ENCODE data around the gene ARHGAP25. TPM values are rescaled to one million over a fixed set of nuclear protein-coding genes. Genes with fewer than 3 reads are reported as not detected.

The ARHGAP25 gene
- total RNA-seq, 1 donor, result 3.0 TPM

DNA sequence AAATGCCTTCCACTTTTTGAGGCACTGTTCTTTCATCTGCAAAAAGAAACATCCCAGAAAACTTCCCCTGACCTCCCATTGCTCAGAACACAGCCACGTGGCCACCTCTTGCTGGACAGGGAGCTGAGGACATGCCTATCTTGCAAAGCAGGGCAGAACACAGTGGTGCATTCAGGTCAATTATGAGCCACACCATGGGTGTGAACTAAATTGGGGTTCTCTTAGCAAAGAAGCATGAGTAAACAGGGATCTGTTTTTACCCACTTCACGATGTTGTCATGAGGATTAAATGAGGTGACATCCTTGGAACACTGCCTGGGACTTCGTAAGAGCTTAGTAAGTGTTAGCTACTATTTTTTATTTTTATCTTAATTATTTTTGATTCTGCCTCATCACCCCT lies 111.5 kb downstream of the ARHGAP25 start:
- TF ChIP-seq, protein P1, sequence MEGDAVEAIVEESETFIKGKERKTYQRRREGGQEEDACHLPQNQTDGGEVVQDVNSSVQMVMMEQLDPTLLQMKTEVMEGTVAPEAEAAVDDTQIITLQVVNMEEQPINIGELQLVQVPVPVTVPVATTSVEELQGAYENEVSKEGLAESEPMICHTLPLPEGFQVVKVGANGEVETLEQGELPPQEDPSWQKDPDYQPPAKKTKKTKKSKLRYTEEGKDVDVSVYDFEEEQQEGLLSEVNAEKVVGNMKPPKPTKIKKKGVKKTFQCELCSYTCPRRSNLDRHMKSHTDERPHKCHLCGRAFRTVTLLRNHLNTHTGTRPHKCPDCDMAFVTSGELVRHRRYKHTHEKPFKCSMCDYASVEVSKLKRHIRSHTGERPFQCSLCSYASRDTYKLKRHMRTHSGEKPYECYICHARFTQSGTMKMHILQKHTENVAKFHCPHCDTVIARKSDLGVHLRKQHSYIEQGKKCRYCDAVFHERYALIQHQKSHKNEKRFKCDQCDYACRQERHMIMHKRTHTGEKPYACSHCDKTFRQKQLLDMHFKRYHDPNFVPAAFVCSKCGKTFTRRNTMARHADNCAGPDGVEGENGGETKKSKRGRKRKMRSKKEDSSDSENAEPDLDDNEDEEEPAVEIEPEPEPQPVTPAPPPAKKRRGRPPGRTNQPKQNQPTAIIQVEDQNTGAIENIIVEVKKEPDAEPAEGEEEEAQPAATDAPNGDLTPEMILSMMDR (IDR thresholded peaks at IDR 0.05; ENCODE audit: insufficient read depth, low read depth, low read length), result no peak
- H3K4me3 ChIP-seq (ENCODE audit: low read depth, low read length), result no peak overlapping the region
- DNase-seq (ENCODE audit: low read depth), result no peak

DNA sequence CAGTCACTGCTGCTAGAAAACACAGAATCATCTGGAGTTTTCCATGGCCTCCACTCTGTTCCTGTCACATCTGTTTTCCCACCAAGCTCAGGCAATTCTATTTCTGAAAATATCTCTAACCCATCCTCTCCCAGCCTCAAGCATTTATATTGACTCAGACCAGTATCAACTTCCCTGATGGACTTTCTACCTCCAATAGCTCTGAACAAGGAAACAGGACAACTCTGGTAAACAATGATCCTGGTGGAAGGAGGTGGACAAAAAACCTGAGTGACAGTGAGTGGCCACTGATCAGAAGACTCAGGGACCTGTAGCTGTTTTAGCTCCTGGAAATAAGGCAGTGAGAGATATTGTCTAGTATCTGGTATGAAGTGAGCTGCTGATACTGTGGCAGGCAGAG lies 113.1 kb downstream of the ARHGAP25 start:
- H3K4me3 ChIP-seq (ENCODE audit: low read depth, low read length), result no peak overlapping the region
- no peak for DNase-seq (ENCODE audit: low read depth)
- TF ChIP-seq, protein P1 (IDR thresholded peaks at IDR 0.05; ENCODE audit: insufficient read depth, low read depth, low read length), result no peak

DNA sequence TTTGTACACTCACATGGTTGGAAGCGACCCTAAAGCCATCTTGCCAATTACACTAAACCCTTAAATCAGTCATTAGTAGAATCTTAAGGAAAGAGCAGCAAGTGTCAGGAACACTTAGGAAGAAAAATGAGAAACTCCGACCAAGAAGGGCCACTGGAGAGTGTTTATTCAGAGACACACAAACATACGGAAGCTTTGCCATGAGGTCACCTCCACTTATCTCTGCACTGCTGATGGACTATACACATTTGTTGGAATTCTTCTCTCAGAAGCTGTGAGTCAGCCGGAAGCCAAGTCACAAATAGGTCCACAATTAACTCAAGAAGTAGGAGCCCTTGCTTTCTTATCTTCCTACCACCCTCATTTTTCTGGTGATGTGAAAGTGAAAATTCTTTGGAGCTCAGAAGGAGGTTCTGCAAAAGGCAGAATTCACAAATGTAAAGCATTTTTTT lies 115.0 kb downstream of the ARHGAP25 start:
- DNase-seq (ENCODE audit: low read depth), result peak; percentile 68
- TF ChIP-seq, protein P1 (IDR thresholded peaks at IDR 0.05; ENCODE audit: insufficient read depth, low read depth, low read length), result no peak

DNA sequence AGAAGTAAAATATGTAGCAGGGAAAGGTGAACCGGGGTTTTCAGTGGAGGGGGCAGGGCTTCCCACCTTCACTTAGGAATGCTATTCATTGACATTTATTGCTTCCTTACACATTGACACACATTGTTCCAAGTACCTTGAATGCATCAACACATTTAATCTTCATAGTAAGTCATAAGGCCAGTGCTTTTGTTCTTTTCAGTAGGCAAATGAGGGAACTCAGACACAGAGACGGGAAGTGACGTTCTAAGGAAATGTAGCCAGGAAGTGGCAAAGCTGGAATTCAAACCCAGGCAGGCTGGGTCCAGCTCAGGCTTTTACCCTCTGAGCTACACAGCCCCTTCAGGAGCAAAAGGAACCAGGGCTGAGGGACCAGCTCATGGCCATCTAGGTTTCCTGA lies 115.9 kb downstream of the ARHGAP25 start:
- no peak for DNase-seq (ENCODE audit: low read depth)
- TF ChIP-seq, protein P1 (IDR thresholded peaks at IDR 0.05; ENCODE audit: insufficient read depth, low read depth, low read length), result no peak

More for the DNA sequence above, 115.0 kb downstream of the ARHGAP25 start:
- no peak overlapping the region for H3K4me3 ChIP-seq (ENCODE audit: low read depth, low read length)

DNA sequence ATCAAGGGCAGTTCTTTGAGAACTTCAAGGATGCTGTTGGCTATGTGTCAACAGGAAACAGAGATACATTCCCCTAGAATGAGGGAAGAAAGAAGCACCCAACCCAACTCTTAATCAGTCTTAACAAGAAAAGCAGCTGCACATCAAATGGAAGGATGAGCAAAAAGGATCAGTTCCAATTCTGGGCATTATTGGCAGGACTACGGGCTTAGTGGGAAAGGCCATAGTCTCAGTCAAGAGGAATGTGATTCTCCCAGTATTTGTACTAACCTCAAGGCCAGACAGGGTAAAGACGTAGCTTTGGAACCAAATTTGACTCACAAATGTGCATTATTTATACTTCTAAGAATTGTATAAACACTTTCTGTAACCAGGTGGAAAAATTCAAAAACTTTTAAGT lies 118.4 kb downstream of the ARHGAP25 start:
- TF ChIP-seq, protein P1 (IDR thresholded peaks at IDR 0.05; ENCODE audit: insufficient read depth, low read depth, low read length), result no peak
- no peak for DNase-seq (ENCODE audit: low read depth)

More for the DNA sequence above, 115.9 kb downstream of the ARHGAP25 start:
- H3K4me3 ChIP-seq (ENCODE audit: low read depth, low read length), result no peak overlapping the region

DNA sequence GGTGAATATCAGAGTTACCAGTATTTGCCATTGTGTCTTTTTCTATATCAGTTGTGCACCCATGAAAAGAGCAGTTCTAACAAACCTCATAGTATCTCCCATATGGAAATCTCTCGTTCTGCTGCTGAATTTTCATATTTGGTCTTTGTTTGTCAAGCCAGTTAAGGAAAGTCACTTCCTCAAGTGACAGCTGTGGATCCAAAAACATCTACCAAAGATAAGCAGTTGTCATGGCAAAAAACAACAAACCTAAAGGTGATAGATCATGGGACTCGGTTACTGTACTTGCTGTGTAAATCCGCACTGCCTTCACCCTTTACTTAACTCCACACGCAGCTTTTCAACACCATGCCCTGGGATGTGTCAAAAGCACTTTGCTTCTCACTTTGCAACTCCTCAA lies 119.3 kb downstream of the ARHGAP25 start:
- TF ChIP-seq, protein P1 (IDR thresholded peaks at IDR 0.05; ENCODE audit: insufficient read depth, low read depth, low read length), result no peak
- peak; percentile 22 for DNase-seq (ENCODE audit: low read depth)
- no peak overlapping the region for H3K4me3 ChIP-seq (ENCODE audit: low read depth, low read length)

More for the DNA sequence above, 118.4 kb downstream of the ARHGAP25 start:
- no peak overlapping the region for H3K4me3 ChIP-seq (ENCODE audit: low read depth, low read length)

DNA sequence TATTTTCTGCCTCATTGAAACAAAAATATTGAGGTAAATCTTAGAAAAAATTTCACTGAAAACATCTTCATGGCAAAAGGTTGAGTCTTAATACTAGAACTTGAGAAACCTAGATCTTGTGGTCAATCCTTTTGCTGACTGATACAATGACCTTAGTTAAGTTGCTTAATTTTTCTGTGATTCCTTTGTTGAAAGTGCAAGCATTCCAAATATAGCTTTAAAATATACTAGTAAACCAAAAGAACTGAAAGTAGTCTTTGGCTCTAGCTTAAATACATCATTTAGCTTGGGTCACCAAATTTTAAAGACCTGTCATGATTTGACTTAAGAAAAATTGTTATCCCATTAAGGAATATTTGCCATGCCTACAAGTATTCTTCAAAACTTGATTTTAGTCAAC lies 119.9 kb downstream of the ARHGAP25 start:
- no peak overlapping the region for H3K4me3 ChIP-seq (ENCODE audit: low read depth, low read length)
- DNase-seq (ENCODE audit: low read depth), result no peak
- TF ChIP-seq, protein P1 (IDR thresholded peaks at IDR 0.05; ENCODE audit: insufficient read depth, low read depth, low read length), result no peak

All from fibroblast of villous mesenchyme (primary cell).